ENCODE data around the gene SLA2.

GRCh38 chr20:36579996-36580545, 65.9 kb downstream of the SLA2 start:
- TF ChIP-seq TAF1 (IDR thresholded peaks at IDR 0.05; ENCODE audit: low read depth, low read length) (no peak), POLR2AphosphoS5 (IDR thresholded peaks at IDR 0.05; ENCODE audit: low read depth, low read length) (no peak), POLR2A (IDR thresholded peaks at IDR 0.05; ENCODE audit: low read depth, low read length) (no peak), SPI1 (IDR thresholded peaks at IDR 0.05; ENCODE audit: low read depth, low read length) (no peak)
